ENCODE data around the gene AFF3. TPM values are rescaled to one million over a fixed set of nuclear protein-coding genes. Genes with fewer than 3 reads are reported as not detected.

The AFF3 gene
- total and polyA plus RNA-seq, 10 of the 15 experiments (the other 5 are each of a cell fraction or from before 2014, with no cell fraction given) = 0.26 to 5.5 (median 3.0) TPM

GRCh38 chr2:99854236-99854852 is 288.0 kb downstream of the AFF3 start:
- H3K4me1 ChIP-seq (ENCODE audit: control insufficient read depth, insufficient read depth, low read length) = no peaks in the 10 kb centered on the region
- no peak overlapping the region for H3K4me3 ChIP-seq
- CTCF ChIA-PET = no interaction called here
- no peaks in the 10 kb centered on the region for H4K20me1 ChIP-seq (ENCODE audit: control insufficient read depth, insufficient read depth)
- intact Hi-C loops (cut with micrococcal nuclease; ENCODE audit: unreplicated experiment) = no loop called here
- in situ Hi-C loops (cut with MboI) = no loop called here
- no peaks in the 10 kb centered on the region for H3K9me3 ChIP-seq (replicated peaks; ENCODE audit: control insufficient read depth, insufficient read depth, low read length)
- no peaks in the 10 kb centered on the region for H3K79me2 ChIP-seq (ENCODE audit: control insufficient read depth, insufficient read depth, low read length)
- H2AFZ ChIP-seq (ENCODE audit: control insufficient read depth, low read depth, low read length) = no peak overlapping the region
- H3K36me3 ChIP-seq (ENCODE audit: control insufficient read depth in 2 of 2, insufficient read depth in 2 of 2, low read length in 1 of 2) = no peaks in the 10 kb centered on the region
- no peak overlapping the region for H3K4me2 ChIP-seq (ENCODE audit: control insufficient read depth, insufficient read depth)
- H3K27me3 ChIP-seq (replicated peaks in 1 of 2; ENCODE audit: control insufficient read depth in 2 of 2, insufficient read depth in 2 of 2, low read length in 1 of 2) = no peaks in the 10 kb centered on the region
- no peak overlapping the region for H3K9ac ChIP-seq (ENCODE audit: control insufficient read depth, insufficient read depth, low read length)
- H3K27ac ChIP-seq (ENCODE audit: control insufficient read depth, insufficient read depth) = no peak overlapping the region
- ATAC-seq (no peak), DNase-seq (ENCODE audit: low read depth, low spot score) (no peak), FAIRE-seq (peak; percentile 35)
- SMC1A ChIA-PET (ENCODE audit: uncharacterized antibody, unreplicated experiment) = no interaction called here
- BruUV-seq (replicated peaks) = no TSS peak
- 24% methylated on average over 5 of the region's 5 CpGs for WGBS (ENCODE audit: insufficient coverage, insufficient replicate concordance, low lambda C conversion rate, missing lambda C conversion rate)
- RAD21 ChIA-PET (ENCODE audit: unreplicated experiment) = no interaction called here
- TF ChIP-seq ZZZ3 (IDR thresholded peaks at IDR 0.05; ENCODE audit: control insufficient read depth, insufficient read length, low read depth) (no peak), GATAD2B (conservative IDR thresholded peaks at IDR 0.05; ENCODE audit: low read depth) (no peak), ESRRA (IDR thresholded peaks at IDR 0.05; ENCODE audit: low read length) (no peak), KLF5 (IDR thresholded peaks at IDR 0.05; ENCODE audit: partially characterized antibody) (no peak), SKIL (IDR thresholded peaks at IDR 0.05; ENCODE audit: low read depth, poor library complexity, severe bottlenecking) (no peak), BACH1 (IDR thresholded peaks at IDR 0.05; ENCODE audit: borderline replicate concordance) (no peak), TARDBP (IDR thresholded peaks at IDR 0.05; ENCODE audit: borderline replicate concordance) (no peak), IRF3 (IDR thresholded peaks at IDR 0.05) (no peak), YY1 (IDR thresholded peaks at IDR 0.05; ENCODE audit: low read depth, low read length) (no peak), ZNF592 (IDR thresholded peaks at IDR 0.05) (no peak), RBBP5 (conservative IDR thresholded peaks at IDR 0.05) (no peak), POLR2A (IDR thresholded peaks at IDR 0.05; ENCODE audit: low read depth, low read length) (no peak)
- POLR2A ChIA-PET = no interaction called here

All from GM12878 (cell line).